H1 (cell line): ENCODE measurements around the gene DTL. TPM values are rescaled to one million over a fixed set of nuclear protein-coding genes. Genes with fewer than 3 reads are reported as not detected.

Experiments
- CTCF ChIA-PET: fragments of 300-600 bp; sonication (Branson Sonifier 250); formaldehyde crosslinking; loops from one replicate; lab custom pipeline; 2021; ENCODE audit not compliant: partially characterized antibody; lab: Charles Lee
- POLR2A ChIA-PET: fragments of 300-600 bp; sonication (Branson Sonifier 250); formaldehyde crosslinking; loops from one replicate; lab custom pipeline; 2021; ENCODE audit warnings: inconsistent platforms; ENCODE audit not compliant: partially characterized antibody; lab: Charles Lee
- DNase-seq, 2 experiments: peaks; one replicate each; pipeline versions ENCODE4 v3.0.0 to v3.0.0-alpha.2; 2010 to 2022; ENCODE audit warnings: low spot score in 2 of 2, low read depth in 1 of 2, mixed read lengths in 1 of 2
- FAIRE-seq: peaks from 2 replicates; lab custom pipeline; 2011; peaks lifted over from hg19 to GRCh38; lab: Jason Lieb, UNC
- H2AFZ ChIP-seq: 2 replicates; pipeline ENCODE4 v1.8.1; 2012; ENCODE audit warnings: low read length, inconsistent platforms
- H2AK5ac ChIP-seq: 2 replicates; pipeline ENCODE4 v1.6.1; 2013; ENCODE audit warnings: low read depth, low read length
- H2BK120ac ChIP-seq: replicated peaks from 2 replicates; pipeline ENCODE3; 2013; ENCODE audit warnings: low read depth, low read length, inconsistent platforms
- H2BK12ac ChIP-seq: 2 replicates; pipeline ENCODE4 v1.6.1; 2013; ENCODE audit warnings: low read depth, low read length
- H2BK15ac ChIP-seq: 2 replicates; pipeline ENCODE4 v1.6.1; 2013; ENCODE audit warnings: low read length
- H2BK20ac ChIP-seq: 2 replicates; pipeline ENCODE4 v1.6.1; 2013; ENCODE audit warnings: low read length
- H2BK5ac ChIP-seq: 2 replicates; pipeline ENCODE4 v1.6.1; 2013; ENCODE audit warnings: low read depth, low read length
- H3K14ac ChIP-seq: 2 replicates; pipeline ENCODE4 v1.6.1; 2013; ENCODE audit warnings: inconsistent platforms; ENCODE audit not compliant: insufficient read length
- H3K18ac ChIP-seq: 2 replicates; pipeline ENCODE4 v1.6.1; 2013; ENCODE audit warnings: low read length; ENCODE audit errors: extremely low read depth
- H3K23ac ChIP-seq: 2 replicates; pipeline ENCODE4 v1.6.1; 2013; ENCODE audit warnings: inconsistent platforms; ENCODE audit not compliant: insufficient read length
- H3K23me2 ChIP-seq: 2 replicates; pipeline ENCODE4 v1.6.1; 2013; ENCODE audit warnings: low read depth, low read length
- H3K27ac ChIP-seq: 2 replicates; pipeline ENCODE4 v1.6.1; 2011; ENCODE audit warnings: low read depth, low read length, inconsistent platforms
- H3K27me3 ChIP-seq, 4 experiments: replicated peaks in 1 of 4; 1 replicate in 1 of 4; 2 replicates in 3 of 4; pipeline versions ENCODE4 v1.6.1 to v1.8.1; 2011 to 2013; ENCODE audit warnings: low read length in 3 of 4, mild to moderate bottlenecking in 3 of 4, inconsistent platforms in 2 of 4, mixed read lengths in 2 of 4, moderate library complexity in 1 of 4; ENCODE audit not compliant: control insufficient read depth in 3 of 4, insufficient read depth in 3 of 4; ENCODE audit errors: extremely low read depth in 1 of 4
- H3K36me3 ChIP-seq, 4 experiments: 2 replicates each; pipeline versions ENCODE4 v1.6.1 to v1.8.1; 2011 to 2013; ENCODE audit warnings: mild to moderate bottlenecking in 4 of 4, low read length in 3 of 4, moderate library complexity in 2 of 4, control low read depth in 1 of 4, inconsistent platforms in 1 of 4; ENCODE audit not compliant: insufficient read depth in 4 of 4, control insufficient read depth in 2 of 4
- H3K4ac ChIP-seq: replicated peaks from 2 replicates; pipeline ENCODE3; 2013; ENCODE audit warnings: low read length, low read depth, mixed read lengths, inconsistent platforms; ENCODE audit not compliant: insufficient read length
- H3K4me1 ChIP-seq, 4 experiments: replicated peaks in 1 of 4; 1 replicate in 1 of 4; 2 replicates in 3 of 4; pipeline versions ENCODE4 v1.6.1 to v1.8.1; 2011 to 2013; ENCODE audit warnings: low read length in 3 of 4, inconsistent platforms in 2 of 4, mixed read lengths in 1 of 4; ENCODE audit not compliant: insufficient read depth in 4 of 4, control insufficient read depth in 3 of 4
- H3K4me2 ChIP-seq, 2 experiments: 2 replicates each; pipeline versions ENCODE4 v1.6.1 to v1.8.1; 2011 to 2013; ENCODE audit warnings: low read depth in 2 of 2, low read length in 2 of 2, control low read depth in 1 of 2, inconsistent platforms in 1 of 2, mild to moderate bottlenecking in 1 of 2; ENCODE audit not compliant: insufficient read depth in 1 of 2
- H3K4me3 ChIP-seq, 4 experiments: fragments of 200-600, 300-600 bp in 1 of 4; sonication (generic), shearing (Covaris generic), sonication (Bioruptor Twin) in 1 of 4; 2 replicates each; pipeline versions ENCODE4 v1.5.1 to v1.8.1; 2011 to 2016; ENCODE audit warnings: low read length in 4 of 4, low read depth in 3 of 4, control low read depth in 2 of 4, inconsistent platforms in 2 of 4, mild to moderate bottlenecking in 2 of 4, mixed read lengths in 1 of 4, moderate library complexity in 1 of 4; ENCODE audit not compliant: insufficient read depth in 2 of 4; ENCODE audit errors: extremely low read depth in 1 of 4
- H3K56ac ChIP-seq: replicated peaks from 2 replicates; pipeline ENCODE3; 2013; ENCODE audit warnings: low read depth, mild to moderate bottlenecking, mixed read lengths, low read length, inconsistent platforms; ENCODE audit not compliant: insufficient read length
- H3K79me1 ChIP-seq: 2 replicates; pipeline ENCODE4 v1.6.1; 2013; ENCODE audit warnings: low read depth, low read length, control low read depth
- H3K79me2 ChIP-seq, 2 experiments: 2 replicates each; pipeline versions ENCODE4 v1.6.1 to v1.8.1; 2012 to 2013; ENCODE audit warnings: low read length in 2 of 2, mild to moderate bottlenecking in 2 of 2, inconsistent platforms in 1 of 2; ENCODE audit not compliant: insufficient read depth in 2 of 2, control insufficient read depth in 1 of 2
- H3K9ac ChIP-seq, 4 experiments: replicated peaks in 1 of 4; 1 replicate in 1 of 4; 2 replicates in 3 of 4; pipeline versions ENCODE4 v1.6.1 to v1.8.1; 2011 to 2013; ENCODE audit warnings: low read depth in 3 of 4, low read length in 3 of 4, control low read depth in 2 of 4, mild to moderate bottlenecking in 2 of 4, moderate library complexity in 2 of 4, inconsistent platforms in 1 of 4; ENCODE audit errors: extremely low read depth in 1 of 4
- H3K9me3 ChIP-seq, 2 experiments: 2 replicates each; pipeline versions ENCODE4 v1.6.1 to v1.8.1; 2012 to 2013; ENCODE audit warnings: mild to moderate bottlenecking in 2 of 2, moderate library complexity in 2 of 2, control low read depth in 1 of 2, inconsistent platforms in 1 of 2, low read depth in 1 of 2, low read length in 1 of 2, mixed read lengths in 1 of 2; ENCODE audit not compliant: insufficient read depth in 2 of 2
- H4K20me1 ChIP-seq, 2 experiments: replicated peaks in 1 of 2; 2 replicates each; pipeline versions ENCODE3 to v1.8.1; 2011 to 2013; ENCODE audit warnings: inconsistent platforms in 2 of 2, low read length in 2 of 2, mild to moderate bottlenecking in 1 of 2; ENCODE audit not compliant: insufficient read depth in 2 of 2, control insufficient read depth in 1 of 2
- H4K5ac ChIP-seq: 2 replicates; pipeline ENCODE4 v1.6.1; 2013; ENCODE audit warnings: low read length, low read depth, mixed read lengths, inconsistent platforms; ENCODE audit not compliant: insufficient read length
- H4K8ac ChIP-seq: 2 replicates; pipeline ENCODE4 v1.8.0; 2013; ENCODE audit warnings: mild to moderate bottlenecking, moderate library complexity, low read length, inconsistent platforms; ENCODE audit not compliant: insufficient read depth; ENCODE audit errors: extremely low read depth
- H4K91ac ChIP-seq: replicated peaks from 2 replicates; pipeline ENCODE3; 2013; ENCODE audit warnings: low read length, mixed read lengths, inconsistent platforms; ENCODE audit not compliant: insufficient read length
- BCL11A ChIP-seq, 2 experiments: IDR thresholded peaks; one replicate each; pipeline ENCODE4 v1.6.1; 2011; ENCODE audit warnings: low read depth in 2 of 2, low read length in 2 of 2, mild to moderate bottlenecking in 2 of 2
- GTF2F1 ChIP-seq: IDR thresholded peaks from 2 replicates; pipeline ENCODE4 v1.6.1; 2012; ENCODE audit warnings: low read depth, low read length, improper control_type of control experiment, borderline replicate concordance
- MAX ChIP-seq: IDR thresholded peaks from 2 replicates; pipeline ENCODE4 v1.6.1; 2012; ENCODE audit warnings: inconsistent platforms
- PHF8 ChIP-seq: fragments of 200-600 bp; sonication (generic); conservative IDR thresholded peaks from 2 replicates; pipeline ENCODE4 v1.7.1; 2012; ENCODE audit warnings: low read depth, mild to moderate bottlenecking, inconsistent platforms, low read length, moderate library complexity
- POLR2A ChIP-seq, 2 experiments: IDR thresholded peaks; 1 replicate in 1 of 2; 2 replicates in 1 of 2; pipeline ENCODE4 v1.6.1; 2011; ENCODE audit warnings: low read depth in 2 of 2, low read length in 2 of 2, mild to moderate bottlenecking in 2 of 2; ENCODE audit errors: control extremely low read depth in 1 of 2
- POU5F1 ChIP-seq: IDR thresholded peaks from 2 replicates; pipeline ENCODE4 v1.6.1; 2011; ENCODE audit warnings: low read depth, mild to moderate bottlenecking, low read length, moderate library complexity
- RBBP5 ChIP-seq: IDR thresholded peaks from 2 replicates; pipeline ENCODE4 v1.7.1; 2012; ENCODE audit warnings: low read depth, mild to moderate bottlenecking, inconsistent platforms, low read length, moderate library complexity, borderline replicate concordance
- RNF2 ChIP-seq: fragments of 200-900, 300-1000 bp; sonication (generic); IDR thresholded peaks from 2 replicates; pipeline ENCODE4 v1.7.1; 2016; ENCODE audit warnings: borderline replicate concordance, low read depth, mild to moderate bottlenecking, antibody characterized with exemption, low read length; ENCODE audit not compliant: poor library complexity, severe bottlenecking; ENCODE audit errors: missing control alignments
- TCF12 ChIP-seq: IDR thresholded peaks from 2 replicates; pipeline ENCODE4 v1.6.1; 2011; ENCODE audit warnings: low read depth, mild to moderate bottlenecking, low read length
- WGBS, 2 experiments: shearing (Covaris generic) in 1 of 2; methylation state at CpG; one replicate each; pipeline versions ENCODE4 v1.1.6 to v1.1.7; 2013 to 2015; ENCODE audit warnings: low lambda C conversion rate in 2 of 2, mixed read lengths in 2 of 2, inconsistent platforms in 1 of 2, low coverage in 1 of 2, missing lambda C conversion rate in 1 of 2; ENCODE audit not compliant: insufficient replicate concordance in 2 of 2, insufficient coverage in 1 of 2, insufficient read length in 1 of 2; ENCODE audit errors: extremely low coverage in 1 of 2, missing lambda C conversion rate in 1 of 2; 5-methylcytosine and 5-hydroxymethylcytosine counted together
- polyA plus RNA-seq, 7 experiments: library from polyadenylated mRNA; depleted of rRNA in 3 of 7; stranded (reverse) in 5 of 7; unstranded in 2 of 7; fragments of >200 nt in 5 of 7; fragments of 200-250 nt in 2 of 7; gene quantifications; 1 replicate in 5 of 7; 2 replicates in 1 of 7; 4 replicates in 1 of 7; pipeline versions ENCODE4 v1.2.1 to v1.2.3, GENCODE V29; 2011 to 2013; ENCODE audit warnings: missing spikeins in 2 of 7, mixed read lengths in 2 of 7
- total RNA-seq: library from RNA; stranded (reverse); fragmentation: NEBNext Ultra II Directional; extraction: Animal tissue kit (Norgen Biotek cat#: 25700); gene quantifications from 2 replicates; pipeline ENCODE4 v1.2.1, GENCODE V29; 2021

The DTL gene
- total and polyA plus RNA-seq, 2 of the 8 experiments (the other 6 are each of a cell fraction or from before 2014, with no cell fraction given), result 36.0 to 46.9 TPM

GRCh38 chr1:212067787-212068186 is 32.2 kb downstream of the DTL start:
- Histone ChIP-seq H3K79me1 (no peaks in the 10 kb centered on the region), H3K56ac (no peak overlapping the region), H2BK15ac (no peak overlapping the region), H3K14ac (no peak overlapping the region), H2BK120ac (no peak overlapping the region), H2BK20ac (no peak overlapping the region), H2BK12ac (no peak overlapping the region), H2AK5ac (no peak overlapping the region), H4K20me1 (peaks cover 0 to 1% of the 10 kb centered on the region in 2 experiments), H3K27me3 (no peaks in the 10 kb centered on the region), H3K4ac (no peak overlapping the region), H4K8ac (no peak overlapping the region), H3K23me2 (no peaks in the 10 kb centered on the region), H3K9ac (no peak overlapping the region), H3K36me3 (peaks cover 13 to 69% (median 51%) of the 10 kb centered on the region in 4 experiments), H2BK5ac (no peak overlapping the region), H3K4me1 (no peaks in the 10 kb centered on the region), H4K91ac (no peak overlapping the region), H3K79me2 (no peaks in the 10 kb centered on the region), H3K23ac (no peak overlapping the region), H4K5ac (no peak overlapping the region), H3K27ac (no peak overlapping the region), H3K4me3 (no peak overlapping the region), H2AFZ (no peak overlapping the region), H3K4me2 (no peak overlapping the region), H3K9me3 (no peaks in the 10 kb centered on the region), H3K18ac (no peak overlapping the region)
- 92% methylated on average over 3 of the region's 3 CpGs; no CpG with 5 or more reads in 1 of the 2 experiments for WGBS, 2 experiments
- ChIA-PET CTCF (no interaction called here), POLR2A (no interaction called here)
- no peak for FAIRE-seq
- TF ChIP-seq POU5F1 (no peak), RBBP5 (no peak), RNF2 (no peak), BCL11A (IDR thresholded peaks at IDR 0.05; ENCODE audit: low read depth in 2 of 2, low read length in 2 of 2) (no peak), PHF8 (no peak), TCF12 (no peak), MAX (no peak), POLR2A (IDR thresholded peaks at IDR 0.05; ENCODE audit: control extremely low read depth in 1 of 2, low read depth in 2 of 2, low read length in 2 of 2) (no peak), GTF2F1 (no peak)
- no peak for DNase-seq
